H1 (cell line): ENCODE measurements around the gene PIP5K1B.

Experiments
- CREB1 ChIP-seq: IDR thresholded peaks from 2 replicates; pipeline ENCODE4 v1.6.1; 2012; ENCODE audit warnings: inconsistent platforms
- TF ChIP-seq, protein P1 (sequence below), 3 experiments: IDR thresholded peaks; 1 replicate in 2 of 3; 2 replicates in 1 of 3; pipeline versions ENCODE4 v1.5.1 to v1.6.1; 2011; ENCODE audit warnings: low read length in 3 of 3, mild to moderate bottlenecking in 3 of 3, inconsistent platforms in 2 of 3, low read depth in 1 of 3, moderate library complexity in 1 of 3; ENCODE audit not compliant: insufficient read depth in 1 of 3; ENCODE audit errors: control extremely low read depth in 1 of 3

- TF ChIP-seq, protein P1, sequence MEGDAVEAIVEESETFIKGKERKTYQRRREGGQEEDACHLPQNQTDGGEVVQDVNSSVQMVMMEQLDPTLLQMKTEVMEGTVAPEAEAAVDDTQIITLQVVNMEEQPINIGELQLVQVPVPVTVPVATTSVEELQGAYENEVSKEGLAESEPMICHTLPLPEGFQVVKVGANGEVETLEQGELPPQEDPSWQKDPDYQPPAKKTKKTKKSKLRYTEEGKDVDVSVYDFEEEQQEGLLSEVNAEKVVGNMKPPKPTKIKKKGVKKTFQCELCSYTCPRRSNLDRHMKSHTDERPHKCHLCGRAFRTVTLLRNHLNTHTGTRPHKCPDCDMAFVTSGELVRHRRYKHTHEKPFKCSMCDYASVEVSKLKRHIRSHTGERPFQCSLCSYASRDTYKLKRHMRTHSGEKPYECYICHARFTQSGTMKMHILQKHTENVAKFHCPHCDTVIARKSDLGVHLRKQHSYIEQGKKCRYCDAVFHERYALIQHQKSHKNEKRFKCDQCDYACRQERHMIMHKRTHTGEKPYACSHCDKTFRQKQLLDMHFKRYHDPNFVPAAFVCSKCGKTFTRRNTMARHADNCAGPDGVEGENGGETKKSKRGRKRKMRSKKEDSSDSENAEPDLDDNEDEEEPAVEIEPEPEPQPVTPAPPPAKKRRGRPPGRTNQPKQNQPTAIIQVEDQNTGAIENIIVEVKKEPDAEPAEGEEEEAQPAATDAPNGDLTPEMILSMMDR (IDR thresholded peaks at IDR 0.05; ENCODE audit: control extremely low read depth in 1 of 3, insufficient read depth in 1 of 3, low read depth in 1 of 3, low read length in 3 of 3): no peak
- no peak for TF ChIP-seq CREB1
Measured at GRCh38 chr9:68871236-68871635, 166.2 kb downstream of the PIP5K1B start.
